B cell (primary cell): ENCODE results near the gene TBX4. TPM values are rescaled to one million over a fixed set of nuclear protein-coding genes. Genes with fewer than 3 reads are reported as not detected.

Experiments
- ATAC-seq: fragments of 200-7000 bp; cut with Tn5 transposase; one replicate; pipeline ENCODE4 v1.10.0; 2021; ENCODE audit warnings: low read depth, mild to moderate bottlenecking, moderate number of reproducible peaks, moderate library complexity
- CTCF ChIA-PET: fragments of 350-600 bp; sonication (Branson Sonifier 250); formaldehyde crosslinking; loops from one replicate; lab custom pipeline; 2021; ENCODE audit warnings: antibody characterized with exemption, inconsistent platforms; lab: Charles Lee
- POLR2A ChIA-PET: fragments of 350-600 bp; sonication (Branson Sonifier 250); formaldehyde crosslinking; loops from one replicate; lab custom pipeline; 2021; ENCODE audit warnings: antibody characterized with exemption; lab: Charles Lee
- DNase-seq: peaks from one replicate; pipeline ENCODE4 v3.0.0; 2013
- H2AFZ ChIP-seq: 2 replicates; pipeline ENCODE4 v1.6.1; 2012; ENCODE audit warnings: mild to moderate bottlenecking, low read depth, low read length; ENCODE audit not compliant: insufficient read depth, poor library complexity, severe bottlenecking
- H3K27ac ChIP-seq, 2 donors: 1 replicate in 1 of 2; 2 replicates in 1 of 2; pipeline ENCODE4 v1.5.1; 2012 to 2013; ENCODE audit warnings: low read length in 2 of 2, mild to moderate bottlenecking in 2 of 2, moderate library complexity in 1 of 2
- H3K27me3 ChIP-seq, 4 experiments: fragments of 200-600 bp in 1 of 4; sonication (generic) in 1 of 4; replicated peaks in 1 of 4; 1 replicate in 2 of 4; 2 replicates in 2 of 4; pipeline versions ENCODE4 v1.6.1 to v1.7.0; 2013 to 2016; ENCODE audit warnings: low read length in 3 of 4, mild to moderate bottlenecking in 2 of 4, mixed read lengths in 1 of 4, moderate library complexity in 1 of 4; ENCODE audit not compliant: insufficient read depth in 4 of 4, control insufficient read depth in 3 of 4; ENCODE audit errors: control extremely low read depth in 1 of 4
- H3K36me3 ChIP-seq, 2 experiments: replicated peaks in 1 of 2; 1 replicate in 1 of 2; 2 replicates in 1 of 2; pipeline versions ENCODE4 v1.6.1 to v1.7.1; 2013; ENCODE audit warnings: low read length in 1 of 2; ENCODE audit not compliant: insufficient read depth in 2 of 2, control insufficient read depth in 1 of 2; ENCODE audit errors: control extremely low read depth in 1 of 2, extremely low read depth in 1 of 2
- H3K4me1 ChIP-seq, 2 donors: fragments of 200-600 bp in 1 of 2; sonication (generic) in 1 of 2; 1 replicate in 1 of 2; 2 replicates in 1 of 2; pipeline versions ENCODE4 v1.5.1 to v1.6.1; 2013 to 2017; ENCODE audit warnings: low read length in 2 of 2; ENCODE audit not compliant: control insufficient read depth in 2 of 2, insufficient read depth in 2 of 2
- H3K4me2 ChIP-seq: replicated peaks from 2 replicates; pipeline ENCODE3; 2012; ENCODE audit warnings: mild to moderate bottlenecking, low read depth, low read length; ENCODE audit not compliant: poor library complexity, severe bottlenecking
- H3K4me3 ChIP-seq, 5 experiments: fragments of 200-600 bp in 1 of 5; sonication (generic) in 1 of 5; 1 replicate in 3 of 5; 2 replicates in 2 of 5; pipeline versions ENCODE4 v1.5.1 to v1.7.0; 2011 to 2016; ENCODE audit warnings: low read length in 4 of 5, mild to moderate bottlenecking in 4 of 5, low read depth in 2 of 5, control low read depth in 1 of 5, moderate library complexity in 1 of 5; ENCODE audit not compliant: insufficient read depth in 1 of 5; ENCODE audit errors: control extremely low read depth in 1 of 5, extremely low read depth in 1 of 5
- H3K79me2 ChIP-seq: fragments of 200-600 bp; sonication (generic); one replicate; pipeline ENCODE4 v1.6.0; 2016; ENCODE audit warnings: low read length; ENCODE audit not compliant: control insufficient read depth, insufficient read depth
- H3K9ac ChIP-seq: fragments of 200-600 bp; sonication (generic); 2 replicates; pipeline ENCODE4 v1.6.1; 2017; ENCODE audit warnings: mild to moderate bottlenecking, low read length, moderate library complexity
- H3K9me3 ChIP-seq, 3 donors: one replicate each; pipeline versions ENCODE4 v1.6.1 to v1.7.1; 2013; ENCODE audit warnings: low read length in 2 of 3; ENCODE audit not compliant: control insufficient read depth in 2 of 3, insufficient read depth in 1 of 3; ENCODE audit errors: control extremely low read depth in 1 of 3
- H4K20me1 ChIP-seq: 2 replicates; pipeline ENCODE4 v1.6.0; 2012; ENCODE audit warnings: mild to moderate bottlenecking, low read length; ENCODE audit not compliant: insufficient read depth, control insufficient read depth, poor library complexity, severe bottlenecking
- H3K27ac Mint-ChIP-seq: one replicate; pipeline ENCODE4 v1.8.0; 2021; ENCODE audit warnings: mixed read lengths
- H3K27me3 Mint-ChIP-seq: one replicate; pipeline ENCODE4 v1.8.0; 2021; ENCODE audit warnings: mixed read lengths
- H3K4me1 Mint-ChIP-seq: one replicate; pipeline ENCODE4 v1.8.0; 2021; ENCODE audit warnings: mixed read lengths
- H3K4me3 Mint-ChIP-seq: one replicate; pipeline ENCODE4 v1.8.0; 2021; ENCODE audit warnings: mixed read lengths
- H3K9me3 Mint-ChIP-seq: one replicate; pipeline ENCODE4 v1.8.0; 2022; ENCODE audit warnings: mixed read lengths; ENCODE audit not compliant: insufficient read depth
- EZH2 ChIP-seq: IDR thresholded peaks from 2 replicates; pipeline ENCODE4 v1.6.1; 2012; ENCODE audit warnings: borderline replicate concordance, low read depth, mild to moderate bottlenecking, moderate library complexity, low read length; ENCODE audit not compliant: insufficient read depth, poor library complexity, severe bottlenecking
- WGBS: methylation state at CpG from one replicate; pipeline ENCODE4 v1.1.5; 2013; ENCODE audit warnings: missing lambda C conversion rate; ENCODE audit not compliant: insufficient coverage; 5-methylcytosine and 5-hydroxymethylcytosine counted together
- intact Hi-C: fragments of 100-400 bp; cut with micrococcal nuclease; formaldehyde crosslinking; loops from one replicate; pipeline ENCODE4 v1.10.0; 2022
- polyA plus RNA-seq: library from polyadenylated mRNA; depleted of rRNA; stranded (reverse); fragments of >200 nt; gene quantifications from 2 replicates; pipeline ENCODE4 v1.2.3, GENCODE V29; 2012
- total RNA-seq, 2 donors: library from RNA; stranded (reverse); fragments of 120-200 nt in 1 of 2; gene quantifications; 1 replicate in 1 of 2; 2 replicates in 1 of 2; pipeline versions ENCODE4 v1.2.3 to v1.2.4, GENCODE V29; 2013 to 2022
- TF ChIP-seq, protein P1 (sequence below): fragments of 200-600 bp; IDR thresholded peaks from one replicate; pipeline ENCODE4 v1.8.0; 2022; ENCODE audit warnings: antibody characterized with exemption, mild to moderate bottlenecking

TBX4 gene
- total and polyA plus RNA-seq, 2 donors (not counting 1 experiment from before 2014, with no cell fraction given) = not detected

DNA sequence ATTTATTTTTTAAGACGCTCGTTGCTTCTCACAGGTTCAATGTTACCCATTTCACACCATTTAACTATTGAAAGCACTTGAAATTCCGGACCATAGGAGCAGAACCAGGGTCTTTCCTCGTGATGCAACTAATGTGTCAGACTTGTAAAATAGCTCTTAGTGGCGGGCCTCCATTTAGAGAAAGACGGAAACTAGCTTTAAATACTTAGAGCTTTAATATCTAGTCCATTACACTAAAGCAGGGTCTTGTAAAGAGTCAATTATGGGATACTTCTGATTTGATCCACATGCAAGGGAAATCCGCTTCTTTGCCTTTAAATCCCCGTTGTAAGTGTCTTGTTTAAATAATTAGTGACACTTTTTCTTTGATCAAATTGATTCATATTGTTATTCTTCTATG is 82.2 kb downstream of the TBX4 start:
- Histone ChIP-seq H3K4me1 (no peaks in the 10 kb centered on the region), H3K27me3 (no peaks in the 10 kb centered on the region), H3K79me2 (no peaks in the 10 kb centered on the region), H3K9ac (no peak overlapping the region), H3K36me3 (no peaks in the 10 kb centered on the region), H3K27ac (no peak overlapping the region), H3K4me3 (no peak overlapping the region), H4K20me1 (no peaks in the 10 kb centered on the region), H2AFZ (no peak overlapping the region), H3K4me2 (no peak overlapping the region), H3K9me3 (no peaks in the 10 kb centered on the region)
- H3K27me3 Mint-ChIP-seq = peaks cover 7% of the 10 kb centered on the region
- no peak overlapping the region for H3K4me3 Mint-ChIP-seq
- DNase-seq = no peak
- no peak overlapping the region for H3K27ac Mint-ChIP-seq
- CTCF ChIA-PET = no interaction called here
- peaks cover 3% of the 10 kb centered on the region for H3K4me1 Mint-ChIP-seq
- intact Hi-C loops = no loop called here
- ATAC-seq = no peak
- no peaks in the 10 kb centered on the region for H3K9me3 Mint-ChIP-seq
- TF ChIP-seq, protein P1, sequence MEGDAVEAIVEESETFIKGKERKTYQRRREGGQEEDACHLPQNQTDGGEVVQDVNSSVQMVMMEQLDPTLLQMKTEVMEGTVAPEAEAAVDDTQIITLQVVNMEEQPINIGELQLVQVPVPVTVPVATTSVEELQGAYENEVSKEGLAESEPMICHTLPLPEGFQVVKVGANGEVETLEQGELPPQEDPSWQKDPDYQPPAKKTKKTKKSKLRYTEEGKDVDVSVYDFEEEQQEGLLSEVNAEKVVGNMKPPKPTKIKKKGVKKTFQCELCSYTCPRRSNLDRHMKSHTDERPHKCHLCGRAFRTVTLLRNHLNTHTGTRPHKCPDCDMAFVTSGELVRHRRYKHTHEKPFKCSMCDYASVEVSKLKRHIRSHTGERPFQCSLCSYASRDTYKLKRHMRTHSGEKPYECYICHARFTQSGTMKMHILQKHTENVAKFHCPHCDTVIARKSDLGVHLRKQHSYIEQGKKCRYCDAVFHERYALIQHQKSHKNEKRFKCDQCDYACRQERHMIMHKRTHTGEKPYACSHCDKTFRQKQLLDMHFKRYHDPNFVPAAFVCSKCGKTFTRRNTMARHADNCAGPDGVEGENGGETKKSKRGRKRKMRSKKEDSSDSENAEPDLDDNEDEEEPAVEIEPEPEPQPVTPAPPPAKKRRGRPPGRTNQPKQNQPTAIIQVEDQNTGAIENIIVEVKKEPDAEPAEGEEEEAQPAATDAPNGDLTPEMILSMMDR = no peak
- no peak for TF ChIP-seq EZH2
- POLR2A ChIA-PET = no interaction called here
- WGBS = 100% methylated on average over 2 of the region's 8 CpGs

Other genes with a start within 250 kb of the TBX4 start
- not detected in 2 replicates for gene TBX2, start 52.6 kb upstream of the TBX4 start, total RNA-seq
- gene TBX2, start 52.6 kb upstream of the TBX4 start, polyA plus RNA-seq = not detected in 2 replicates
- not detected in 2 replicates for gene NACA2, start 138.8 kb downstream of the TBX4 start, total RNA-seq
- not detected in 2 replicates for gene NACA2, start 138.8 kb downstream of the TBX4 start, polyA plus RNA-seq